GM19099 (cell line): ENCODE data around the gene ATG3.

Source experiments
- POLR2A ChIP-seq: IDR thresholded peaks from 3 replicates; pipeline ENCODE4 v1.6.1; 2011; ENCODE audit warnings: low read depth; ENCODE audit not compliant: insufficient read length; ENCODE audit errors: extremely low read depth

ATG3 gene

GRCh38 chr3:112489674-112490479, 71.9 kb downstream of the ATG3 start:
- peak; percentile 13 for TF ChIP-seq POLR2A

GRCh38 chr3:112486811-112487505, 74.8 kb downstream of the ATG3 start:
- no peak for TF ChIP-seq POLR2A

GRCh38 chr3:112484352-112484751, 77.4 kb downstream of the ATG3 start:
- TF ChIP-seq POLR2A, result no peak

GRCh38 chr3:112482675-112483074, 79.1 kb downstream of the ATG3 start:
- no peak for TF ChIP-seq POLR2A
